HCT116 (cell line): ENCODE measurements around the gene ITFG1. TPM values are rescaled to one million over a fixed set of nuclear protein-coding genes. Genes with fewer than 3 reads are reported as not detected.

Experiments used
- ATAC-seq: fragments of 200-7000 bp; cut with Tn5 transposase; 2 replicates; pipeline ENCODE4 v1.9.1; 2020; ENCODE audit warnings: mild to moderate bottlenecking, moderate library complexity
- BruUV-seq: library from RNA; stranded (reverse); fragments of 400-500 nt; replicated peaks from 2 replicates; lab custom pipeline; 2021; lab: Mats Ljungman, UMichigan
- CTCF ChIA-PET: fragments of 300-600 bp; sonication (Branson Sonifier 250); formaldehyde crosslinking; loops from one replicate; lab custom pipeline; 2021; ENCODE audit warnings: antibody characterized with exemption; lab: Charles Lee
- POLR2A ChIA-PET: fragments of 300-600, 350-600 bp; sonication (Branson Sonifier 250); formaldehyde crosslinking; loops from one replicate; lab custom pipeline; 2021; ENCODE audit warnings: antibody characterized with exemption; lab: Charles Lee
- RAD21 ChIA-PET, 2 experiments: fragments of 300-600 bp; sonication (Branson Sonifier 250); formaldehyde crosslinking; loops; one replicate each; lab custom pipeline; 2023; ENCODE audit warnings: low total read pairs in 2 of 2; ENCODE audit not compliant: uncharacterized antibody in 2 of 2, unreplicated experiment in 2 of 2, low non-redundant PET in 1 of 2; lab: Charles Lee
- DNase-seq: peaks from one replicate; pipeline ENCODE4 v3.0.0-alpha.2; 2010; ENCODE audit warnings: low read depth, low spot score
- H2AFZ ChIP-seq: fragments of 200-600 bp; shearing (Covaris generic), sonication (generic); 2 replicates; pipeline ENCODE4 v1.6.1; 2017; ENCODE audit warnings: low read depth, mixed run types, mixed read lengths, antibody characterized with exemption, low read length; ENCODE audit not compliant: poor library complexity, severe bottlenecking
- H3K27ac ChIP-seq: 2 replicates; pipeline ENCODE4 v1.5.1; 2012; ENCODE audit warnings: low read depth, low read length
- H3K27me3 ChIP-seq: fragments of 200-600 bp; sonication (generic); 2 replicates; pipeline ENCODE4 v1.6.1; 2016; ENCODE audit warnings: mixed run types, low read length, mixed read lengths; ENCODE audit not compliant: insufficient read depth
- H3K36me3 ChIP-seq, 2 experiments: fragments of 200-500 bp in 1 of 2; fragments of 200-600 bp in 1 of 2; sonication (Bioruptor generic) in 1 of 2; sonication (generic) in 1 of 2; 2 replicates each; pipeline versions ENCODE4 v1.5.1 to v1.6.1; 2014 to 2016; ENCODE audit warnings: low read length in 2 of 2, inconsistent platforms in 1 of 2, mixed read lengths in 1 of 2, mixed run types in 1 of 2; ENCODE audit not compliant: insufficient read depth in 2 of 2, control insufficient read depth in 1 of 2
- H3K4me1 ChIP-seq, 2 experiments: fragments of 200-600 bp in 1 of 2; sonication (generic) in 1 of 2; 2 replicates each; pipeline versions ENCODE4 v1.5.1 to v1.6.1; 2012 to 2017; ENCODE audit warnings: low read length in 2 of 2, inconsistent platforms in 1 of 2, mild to moderate bottlenecking in 1 of 2, mixed read lengths in 1 of 2, mixed run types in 1 of 2, moderate library complexity in 1 of 2; ENCODE audit not compliant: insufficient read depth in 2 of 2, control insufficient read depth in 1 of 2
- H3K4me2 ChIP-seq: fragments of 200-600 bp; sonication (generic); 2 replicates; pipeline ENCODE4 v1.6.1; 2017; ENCODE audit warnings: mixed run types, low read length, mixed read lengths
- H3K4me3 ChIP-seq, 2 experiments: fragments of 200-600 bp in 1 of 2; sonication (generic) in 1 of 2; replicated peaks in 1 of 2; 2 replicates each; pipeline ENCODE4 v1.5.1; 2011 to 2016; ENCODE audit warnings: low read length in 2 of 2, control low read depth in 1 of 2, low read depth in 1 of 2, mild to moderate bottlenecking in 1 of 2, mixed read lengths in 1 of 2, mixed run types in 1 of 2
- H3K79me2 ChIP-seq: fragments of 200-600 bp; sonication (generic); 2 replicates; pipeline ENCODE4 v1.6.1; 2017; ENCODE audit warnings: mild to moderate bottlenecking, mixed run types, low read length, moderate library complexity, mixed read lengths; ENCODE audit not compliant: insufficient read depth
- H3K9ac ChIP-seq: fragments of 200-600 bp; sonication (generic); 2 replicates; pipeline ENCODE4 v1.6.1; 2016; ENCODE audit warnings: low read length, mixed read lengths
- H3K9me2 ChIP-seq: fragments of 200-600 bp; sonication (generic), shearing (Covaris generic); 2 replicates; pipeline ENCODE4 v1.6.1; 2017; ENCODE audit warnings: mixed run types, mild to moderate bottlenecking, moderate library complexity; ENCODE audit not compliant: insufficient read depth
- H3K9me3 ChIP-seq, 2 experiments: fragments of 200-500 bp in 1 of 2; fragments of 200-600 bp in 1 of 2; sonication (Bioruptor generic) in 1 of 2; sonication (generic) in 1 of 2; 2 replicates each; pipeline ENCODE4 v1.6.1; 2014 to 2017; ENCODE audit warnings: low read length in 2 of 2, mixed read lengths in 2 of 2, inconsistent platforms in 1 of 2, low read depth in 1 of 2, mild to moderate bottlenecking in 1 of 2, mixed run types in 1 of 2, moderate library complexity in 1 of 2; ENCODE audit not compliant: control insufficient read depth in 1 of 2, insufficient read depth in 1 of 2
- H4K20me1 ChIP-seq: fragments of 200-600 bp; sonication (generic), shearing (Covaris generic); 2 replicates; pipeline ENCODE4 v1.6.1; 2017; ENCODE audit warnings: mixed run types, mild to moderate bottlenecking, moderate library complexity; ENCODE audit not compliant: insufficient read depth
- CBX3 ChIP-seq: IDR thresholded peaks from 2 replicates; pipeline ENCODE4 v1.6.1; 2012; ENCODE audit warnings: low read depth
- CEBPB ChIP-seq: IDR thresholded peaks from 2 replicates; pipeline ENCODE4 v1.6.1; 2012; ENCODE audit warnings: low read depth
- CTCF ChIP-seq, 3 experiments: fragments of 200-600 bp in 1 of 3; sonication (generic) in 1 of 3; IDR thresholded peaks in 2 of 3; conservative IDR thresholded peaks in 1 of 3; 2 replicates each; pipeline ENCODE4 v1.5.1; 2012 to 2017; ENCODE audit warnings: low read depth in 2 of 3, low read length in 2 of 3, antibody characterized with exemption in 1 of 3, borderline replicate concordance in 1 of 3, control low read depth in 1 of 3, mild to moderate bottlenecking in 1 of 3, mixed read lengths in 1 of 3, mixed run types in 1 of 3, moderate library complexity in 1 of 3; ENCODE audit not compliant: insufficient read depth in 1 of 3
- EGR1 ChIP-seq: IDR thresholded peaks from 2 replicates; pipeline ENCODE4 v1.6.1; 2012; ENCODE audit warnings: low read depth
- EZH2 ChIP-seq: fragments of 200-600 bp; sonication (generic); IDR thresholded peaks from 2 replicates; pipeline ENCODE4 v1.6.1; 2017; ENCODE audit warnings: antibody characterized with exemption, mixed run types
- EZH2phosphoT487 ChIP-seq: fragments of 200-600 bp; IDR thresholded peaks from 2 replicates; pipeline ENCODE4 v1.6.1; 2018; ENCODE audit warnings: antibody characterized with exemption, borderline replicate concordance
- FOSL1 ChIP-seq: IDR thresholded peaks from 2 replicates; pipeline ENCODE4 v1.6.1; 2012; ENCODE audit warnings: low read depth
- JUND ChIP-seq: IDR thresholded peaks from 2 replicates; pipeline ENCODE4 v1.6.1; 2012
- POLR2A ChIP-seq: IDR thresholded peaks from 2 replicates; pipeline ENCODE4 v1.7.0; 2011; ENCODE audit warnings: borderline replicate concordance; ENCODE audit not compliant: insufficient read depth, insufficient read length; ENCODE audit errors: extremely low read depth
- POLR2AphosphoS5 ChIP-seq: IDR thresholded peaks from 2 replicates; pipeline ENCODE4 v1.6.1; 2011; ENCODE audit warnings: mild to moderate bottlenecking, low read depth, low read length, moderate library complexity
- RAD21 ChIP-seq: IDR thresholded peaks from 2 replicates; pipeline ENCODE4 v1.6.1; 2012; ENCODE audit warnings: low read depth, mild to moderate bottlenecking
- SIN3A ChIP-seq: IDR thresholded peaks from 2 replicates; pipeline ENCODE4 v1.6.1; 2012; ENCODE audit warnings: low read depth
- TCF7L2 ChIP-seq: IDR thresholded peaks from 2 replicates; pipeline ENCODE4 v1.7.0; 2011; ENCODE audit warnings: borderline replicate concordance, inconsistent platforms; ENCODE audit not compliant: insufficient read depth, insufficient read length; ENCODE audit errors: extremely low read depth
- YY1 ChIP-seq: IDR thresholded peaks from 2 replicates; pipeline ENCODE4 v1.6.1; 2011; ENCODE audit warnings: low read length, low read depth, moderate library complexity, mild to moderate bottlenecking; ENCODE audit not compliant: insufficient replicate concordance; ENCODE audit errors: extremely low read depth
- ZFX ChIP-seq: fragments of 450-650 bp; IDR thresholded peaks from 2 replicates; pipeline ENCODE4 v1.6.1; 2017
- intact Hi-C: fragments of 100-400 bp; cut with micrococcal nuclease; formaldehyde crosslinking; loops from 2 replicates; pipeline ENCODE4 v1.10.0; 2022
- total RNA-seq: library from RNA; stranded (reverse); gene quantifications from one replicate; pipeline ENCODE4 v1.2.1, GENCODE V29; 2021; ENCODE audit not compliant: unreplicated experiment

The ITFG1 gene
- total RNA-seq, 1 experiment from 2014 or later = 24.9 TPM

DNA sequence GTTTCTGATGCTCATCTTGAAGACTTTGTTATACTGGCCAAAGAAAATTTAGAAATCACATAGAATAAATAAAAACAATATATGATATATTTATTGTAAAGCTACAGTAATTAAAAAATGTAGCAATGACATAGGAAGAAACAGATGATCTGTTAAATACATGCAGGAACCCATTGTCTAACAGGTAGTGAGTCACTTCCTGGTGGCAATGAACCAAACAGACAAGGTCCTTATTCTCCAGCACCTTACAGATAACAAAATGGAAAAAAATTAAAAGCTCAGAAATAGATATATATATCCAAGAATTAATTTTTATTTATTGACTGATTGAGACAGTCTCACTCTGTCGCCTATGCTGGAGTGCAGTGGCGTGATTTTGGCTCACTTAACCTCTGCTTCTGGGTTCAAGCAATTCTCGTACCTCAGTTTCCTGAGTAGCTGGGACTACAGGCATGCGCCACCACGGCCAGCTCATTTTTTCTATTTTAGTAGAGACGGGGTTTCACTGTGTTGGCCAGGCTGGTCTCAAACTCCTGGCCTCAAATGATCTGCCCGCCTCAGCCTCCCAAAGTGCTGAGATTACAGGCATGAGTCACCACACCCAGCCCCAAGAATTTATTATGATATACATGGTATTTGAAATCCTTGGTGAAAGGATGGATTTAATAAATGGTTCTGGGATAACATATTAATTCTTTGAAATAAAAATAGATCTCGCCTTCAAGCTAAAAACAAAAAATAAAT, 324.6 kb downstream of the ITFG1 start:
- Histone ChIP-seq H3K9me2 (no peaks in the 10 kb centered on the region), H3K27ac (no peak overlapping the region)
- CTCF ChIA-PET = interaction anchor here (1.0 to 1.2 kb wide), 2 partner anchors 977 to 1028 kb away, joined by 3 to 4 read pairs; no protein-coding TSS in a partner anchor
- TF ChIP-seq FOSL1 (peak; percentile 34; the same call in 1 of the 2 replicates), JUND (0 out of 2 replicates have a peak, but pooled peaks have one; percentile 9), CBX3 (no peak)
- TF ChIP-seq, all 23 proteins: peak for 2
- H3K9me3 ChIP-seq = no peaks in the 10 kb centered on the region
- intact Hi-C loops = loop anchor here (5.0 kb wide), 2 partner anchors 99 to 1476 kb away; partner anchors contain the start of gene N4BP1
- no peak overlapping the region for H3K9ac ChIP-seq
- BruUV-seq = no TSS peak
- ChIA-PET RAD21 (no interaction called here), POLR2A (no interaction called here)
- no peak overlapping the region for H3K4me3 ChIP-seq
- H3K36me3 ChIP-seq = no peaks in the 10 kb centered on the region
- 0 out of 2 replicates have a peak, but pooled peaks cover 3% of the 10 kb centered on the region for H3K79me2 ChIP-seq
- no peaks in the 10 kb centered on the region for H4K20me1 ChIP-seq
- no peaks in the 10 kb centered on the region for H3K27me3 ChIP-seq
- peak overlapping the region; percentile 36; the same call in 1 of the 2 replicates for H3K4me2 ChIP-seq
- DNase-seq = peak; percentile 21
- peak; percentile 37 for ATAC-seq
- peak overlapping the region; percentile 72 for H2AFZ ChIP-seq
- peaks cover 17 to 42% of the 10 kb centered on the region in 2 experiments; a peak in 3 of 4 replicates for H3K4me1 ChIP-seq

DNA sequence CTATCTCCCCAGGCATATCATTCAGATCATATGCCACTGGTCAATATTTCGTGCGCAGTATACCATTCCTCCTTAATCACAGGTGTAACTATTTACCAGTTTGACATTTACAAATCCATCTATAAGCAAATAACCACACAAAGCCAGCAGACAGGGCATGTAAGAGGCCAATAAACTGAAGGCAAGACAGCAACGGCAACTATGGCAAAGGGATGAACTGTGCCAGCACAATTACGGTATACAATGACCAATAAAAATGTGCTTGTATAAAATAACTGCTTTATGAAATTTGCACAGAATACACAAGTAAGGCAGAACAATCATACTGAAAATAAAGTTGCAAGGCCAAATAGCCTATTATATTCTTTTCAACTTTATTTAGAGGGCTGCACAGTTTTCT, 326.3 kb downstream of the ITFG1 start:
- H3K4me1 ChIP-seq = peaks cover 17 to 37% of the 10 kb centered on the region in 2 experiments; a peak in 3 of 4 replicates
- ChIA-PET POLR2A (no interaction called here), RAD21 (no interaction called here), CTCF (no interaction called here)
- H3K4me3 ChIP-seq = no peak overlapping the region
- no peaks in the 10 kb centered on the region for H3K36me3 ChIP-seq
- ATAC-seq = no peak
- no peak overlapping the region for H3K27ac ChIP-seq
- H3K9me2 ChIP-seq = no peaks in the 10 kb centered on the region
- intact Hi-C loops = no loop called here
- BruUV-seq = no TSS peak
- no peak overlapping the region for H2AFZ ChIP-seq
- no peak for DNase-seq
- no peak overlapping the region for H3K9ac ChIP-seq
- H3K4me2 ChIP-seq = no peak overlapping the region
- no peaks in the 10 kb centered on the region for H3K27me3 ChIP-seq
- H3K9me3 ChIP-seq = no peaks in the 10 kb centered on the region
- H4K20me1 ChIP-seq = no peaks in the 10 kb centered on the region
- 0 out of 2 replicates have a peak, but pooled peaks cover 3% of the 10 kb centered on the region for H3K79me2 ChIP-seq
- TF ChIP-seq POLR2AphosphoS5 (no peak), POLR2A (no peak), TCF7L2 (no peak), YY1 (no peak), CTCF (IDR thresholded peaks at IDR 0.05 in 2 of 3, conservative IDR thresholded peaks at IDR 0.05 in 1 of 3; ENCODE audit: borderline replicate concordance in 1 of 3, insufficient read depth in 1 of 3, low read depth in 2 of 3, low read length in 2 of 3) (no peak), EZH2 (no peak), ZFX (no peak), EGR1 (no peak), EZH2phosphoT487 (no peak), JUND (no peak), CEBPB (no peak), RAD21 (no peak), SIN3A (no peak)
